CD4-positive, alpha-beta T cell treated with Interleukin-10 for 1 hour (primary cell): Measurements from ENCODE around the gene ZIC1.

ENCODE experiments used
- DNase-seq: peaks from one replicate; pipeline ENCODE4 v3.0.0-alpha.2; 2020

ZIC1 gene

GRCh38 chr3:147409143-147410115, at the start of gene ZIC1:
Gene ZIC1, plus strand, starts transcription at chr3:147409365. Its CDS starts 748 bp downstream, at chr3:147410113.
- DNase-seq, result no peak

GRCh38 chr3:147360051-147360439, 49.1 kb upstream of the ZIC1 start:
- no peak for DNase-seq

GRCh38 chr3:147360646-147361453, 48.3 kb upstream of the ZIC1 start:
- DNase-seq, result no peak

GRCh38 chr3:147361454-147362420, 47.4 kb upstream of the ZIC1 start:
- no peak for DNase-seq

GRCh38 chr3:147364771-147365170, 44.4 kb upstream of the ZIC1 start:
- no peak for DNase-seq

- no peak for DNase-seq
Observed at GRCh38 chr3:147365196-147366115, 43.7 kb upstream of the ZIC1 start.

GRCh38 chr3:147367676-147368075, 41.5 kb upstream of the ZIC1 start:
- DNase-seq, result no peak

GRCh38 chr3:147368151-147368550, 41.0 kb upstream of the ZIC1 start:
- DNase-seq, result no peak

GRCh38 chr3:147368561-147369221, 40.5 kb upstream of the ZIC1 start:
- no peak for DNase-seq

- DNase-seq, result no peak
Observed at GRCh38 chr3:147369231-147369630, 39.9 kb upstream of the ZIC1 start.

- DNase-seq, result no peak
Observed at GRCh38 chr3:147369661-147370123, 39.5 kb upstream of the ZIC1 start.

- DNase-seq, result no peak
Observed at GRCh38 chr3:147370349-147370748, 38.8 kb upstream of the ZIC1 start.

- no peak for DNase-seq
Observed at GRCh38 chr3:147371140-147371539, 38.0 kb upstream of the ZIC1 start.

GRCh38 chr3:147371771-147372340, 37.3 kb upstream of the ZIC1 start:
- no peak for DNase-seq

- DNase-seq, result no peak
Observed at GRCh38 chr3:147372525-147373027, 36.6 kb upstream of the ZIC1 start.

- DNase-seq, result no peak
Observed at GRCh38 chr3:147373301-147373700, 35.9 kb upstream of the ZIC1 start.

- DNase-seq, result no peak
Observed at GRCh38 chr3:147377412-147378367, 31.5 kb upstream of the ZIC1 start.

GRCh38 chr3:147379651-147380050, 29.5 kb upstream of the ZIC1 start:
- DNase-seq, result no peak

- no peak for DNase-seq
Observed at GRCh38 chr3:147380387-147380951, 28.7 kb upstream of the ZIC1 start.
